Mesendoderm (in vitro differentiated cells): ENCODE measurements around the gene ARSA.

Experiments used
- DNase-seq: peaks from one replicate; pipeline ENCODE4 v3.0.0; 2013
- H2AK5ac ChIP-seq: 2 replicates; pipeline ENCODE4 v1.6.1; 2013; ENCODE audit warnings: low read length, inconsistent platforms
- H2BK120ac ChIP-seq: 2 replicates; pipeline ENCODE4 v1.6.1; 2013; ENCODE audit warnings: low read depth, mild to moderate bottlenecking, low read length, moderate library complexity, mixed read lengths
- H2BK15ac ChIP-seq: replicated peaks from 2 replicates; pipeline ENCODE4 v1.6.1; 2013; ENCODE audit warnings: low read depth, mild to moderate bottlenecking, moderate library complexity
- H2BK5ac ChIP-seq: 2 replicates; pipeline ENCODE4 v1.6.1; 2013; ENCODE audit warnings: low read length, inconsistent platforms
- H3K18ac ChIP-seq: 2 replicates; pipeline ENCODE4 v1.6.1; 2013; ENCODE audit warnings: mild to moderate bottlenecking, low read length, mixed read lengths
- H3K23ac ChIP-seq: one replicate; pipeline ENCODE4 v1.6.1; 2013; ENCODE audit warnings: low read length
- H3K27ac ChIP-seq: 2 replicates; pipeline ENCODE4 v1.5.1; 2013; ENCODE audit warnings: low read depth, mild to moderate bottlenecking, inconsistent platforms, low read length, moderate library complexity
- H3K27me3 ChIP-seq: 2 replicates; pipeline ENCODE4 v1.6.1; 2013; ENCODE audit warnings: low read length, control low read depth, mild to moderate bottlenecking, inconsistent platforms; ENCODE audit not compliant: insufficient read depth, poor library complexity
- H3K36me3 ChIP-seq: 2 replicates; pipeline ENCODE4 v1.6.1; 2013; ENCODE audit warnings: low read length, inconsistent platforms; ENCODE audit not compliant: control insufficient read depth, insufficient read depth
- H3K4ac ChIP-seq: one replicate; pipeline ENCODE4 v1.6.1; 2013; ENCODE audit warnings: low read depth, mild to moderate bottlenecking, low read length, moderate library complexity
- H3K4me1 ChIP-seq: 2 replicates; pipeline ENCODE4 v1.6.1; 2013; ENCODE audit warnings: low read depth, low read length, inconsistent platforms; ENCODE audit not compliant: control insufficient read depth
- H3K4me2 ChIP-seq: 2 replicates; pipeline ENCODE4 v1.6.1; 2013; ENCODE audit warnings: low read length
- H3K4me3 ChIP-seq: 2 replicates; pipeline ENCODE4 v1.5.1; 2013; ENCODE audit warnings: mild to moderate bottlenecking, low read length
- H3K56ac ChIP-seq: one replicate; pipeline ENCODE4 v1.6.1; 2013; ENCODE audit warnings: low read length
- H3K79me1 ChIP-seq: 2 replicates; pipeline ENCODE4 v1.6.1; 2013; ENCODE audit warnings: low read length, inconsistent platforms
- H3K79me2 ChIP-seq: 2 replicates; pipeline ENCODE4 v1.6.1; 2013; ENCODE audit warnings: mild to moderate bottlenecking, low read length; ENCODE audit not compliant: control insufficient read depth, insufficient read depth
- H3K9ac ChIP-seq: 2 replicates; pipeline ENCODE4 v1.6.1; 2013; ENCODE audit warnings: low read length, inconsistent platforms
- H4K5ac ChIP-seq: one replicate; pipeline ENCODE4 v1.6.1; 2013; ENCODE audit warnings: low read length
- H4K8ac ChIP-seq: one replicate; pipeline ENCODE4 v1.6.1; 2013; ENCODE audit warnings: low read depth, mild to moderate bottlenecking, control low read depth, low read length, moderate library complexity
- whole genome bisulfite sequencing: extraction: QIAGEN DNeasy Blood & Tissue Kit; methylation state at CpG from one replicate; pipeline ENCODE4 v1.1.7; 2013; ENCODE audit warnings: low lambda C conversion rate, missing lambda C conversion rate; ENCODE audit not compliant: insufficient coverage; ENCODE audit errors: extremely low coverage; 5-methylcytosine and 5-hydroxymethylcytosine counted together

The ARSA gene

GRCh38 chr22:50606165-50606945 is 21.6 kb downstream of the ARSA start:
- Histone ChIP-seq H3K79me2 (no peaks in the 10 kb centered on the region), H3K27ac (no peak overlapping the region), H4K5ac (no peak overlapping the region), H3K4me2 (no peak overlapping the region), H3K9ac (no peak overlapping the region), H2BK15ac (no peak overlapping the region), H3K27me3 (peaks cover 3% of the 10 kb centered on the region), H2BK5ac (no peak overlapping the region), H3K36me3 (no peaks in the 10 kb centered on the region), H3K4ac (no peak overlapping the region), H3K79me1 (no peaks in the 10 kb centered on the region), H3K18ac (no peak overlapping the region), H2AK5ac (no peak overlapping the region), H3K23ac (no peak overlapping the region), H3K4me1 (no peaks in the 10 kb centered on the region), H3K56ac (no peak overlapping the region), H2BK120ac (no peak overlapping the region), H3K4me3 (no peak overlapping the region), H4K8ac (no peak overlapping the region)
- no peak for DNase-seq
- WGBS: no CpG with 5 or more reads among the region's 19 CpGs

DNA sequence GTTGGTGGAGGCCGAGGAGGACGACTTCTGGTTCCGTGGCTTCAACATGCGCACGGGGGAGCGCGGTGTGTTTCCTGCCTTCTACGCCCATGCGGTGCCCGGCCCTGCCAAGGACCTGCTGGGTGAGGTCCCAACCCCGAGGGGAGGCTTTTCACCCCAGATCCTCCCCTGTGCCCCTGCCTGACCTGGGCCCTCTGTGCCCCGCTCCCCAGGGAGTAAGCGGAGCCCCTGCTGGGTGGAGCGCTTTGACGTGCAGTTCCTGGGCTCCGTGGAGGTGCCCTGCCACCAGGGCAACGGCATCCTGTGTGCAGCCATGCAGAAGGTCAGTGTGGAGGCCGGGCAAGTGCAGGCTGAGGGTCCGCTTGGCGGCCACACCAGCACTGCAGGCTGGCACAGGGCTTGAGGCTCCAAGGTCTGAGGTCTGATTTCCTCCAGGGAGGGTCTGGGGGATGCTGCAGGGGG is 22.3 kb downstream of the ARSA start:
- DNase-seq: no peak
- Histone ChIP-seq H3K9ac (no peak overlapping the region), H3K4ac (no peak overlapping the region), H3K79me2 (no peaks in the 10 kb centered on the region), H3K4me2 (no peak overlapping the region), H3K27me3 (peaks cover 5% of the 10 kb centered on the region), H2BK15ac (no peak overlapping the region), H3K23ac (no peak overlapping the region), H2AK5ac (no peak overlapping the region), H2BK120ac (no peak overlapping the region), H3K27ac (no peak overlapping the region), H3K79me1 (no peaks in the 10 kb centered on the region), H3K4me3 (no peak overlapping the region), H3K4me1 (no peaks in the 10 kb centered on the region), H4K5ac (no peak overlapping the region), H3K56ac (no peak overlapping the region), H3K36me3 (no peaks in the 10 kb centered on the region), H4K8ac (no peak overlapping the region), H2BK5ac (no peak overlapping the region), H3K18ac (no peak overlapping the region)
- no CpG with 5 or more reads among the region's 20 CpGs for WGBS

- Histone ChIP-seq H3K27me3 (peaks cover 5% of the 10 kb centered on the region), H3K27ac (no peak overlapping the region)
Observed at GRCh38 chr22:50605002-50605612, 22.8 kb downstream of the ARSA start.

GRCh38 chr22:50604256-50605001 is 23.5 kb downstream of the ARSA start:
- H3K4ac ChIP-seq: no peak overlapping the region
- H3K4me3 ChIP-seq: no peak overlapping the region
- no peak overlapping the region for H3K9ac ChIP-seq
- H2BK15ac ChIP-seq: no peak overlapping the region
- no peak overlapping the region for H2AK5ac ChIP-seq
- no peak overlapping the region for H4K8ac ChIP-seq
- no peak overlapping the region for H2BK5ac ChIP-seq
- H3K79me1 ChIP-seq: no peaks in the 10 kb centered on the region
- WGBS: no CpG with 5 or more reads among the region's 103 CpGs
- no peak overlapping the region for H3K23ac ChIP-seq
- no peak for DNase-seq
- no peak overlapping the region for H3K18ac ChIP-seq
- no peaks in the 10 kb centered on the region for H3K36me3 ChIP-seq
- H3K27ac ChIP-seq: no peak overlapping the region
- H3K56ac ChIP-seq: no peak overlapping the region
- H3K4me2 ChIP-seq: no peak overlapping the region
- peaks cover 5% of the 10 kb centered on the region for H3K27me3 ChIP-seq
- no peaks in the 10 kb centered on the region for H3K4me1 ChIP-seq
- H3K79me2 ChIP-seq: no peaks in the 10 kb centered on the region
- H4K5ac ChIP-seq: no peak overlapping the region
- no peak overlapping the region for H2BK120ac ChIP-seq

More at GRCh38 chr22:50605002-50605612, 22.8 kb downstream of the ARSA start:
- Histone ChIP-seq H2BK15ac (no peak overlapping the region), H3K4me1 (no peaks in the 10 kb centered on the region), H2AK5ac (no peak overlapping the region), H3K18ac (no peak overlapping the region), H4K5ac (no peak overlapping the region), H2BK120ac (no peak overlapping the region), H3K79me2 (no peaks in the 10 kb centered on the region), H3K23ac (no peak overlapping the region), H2BK5ac (no peak overlapping the region), H3K9ac (no peak overlapping the region), H3K4me2 (no peak overlapping the region), H3K36me3 (no peaks in the 10 kb centered on the region), H3K4ac (no peak overlapping the region), H3K56ac (no peak overlapping the region), H3K79me1 (no peaks in the 10 kb centered on the region), H4K8ac (no peak overlapping the region), H3K4me3 (no peak overlapping the region)
- DNase-seq: no peak
- WGBS: no CpG with 5 or more reads among the region's 23 CpGs

DNA sequence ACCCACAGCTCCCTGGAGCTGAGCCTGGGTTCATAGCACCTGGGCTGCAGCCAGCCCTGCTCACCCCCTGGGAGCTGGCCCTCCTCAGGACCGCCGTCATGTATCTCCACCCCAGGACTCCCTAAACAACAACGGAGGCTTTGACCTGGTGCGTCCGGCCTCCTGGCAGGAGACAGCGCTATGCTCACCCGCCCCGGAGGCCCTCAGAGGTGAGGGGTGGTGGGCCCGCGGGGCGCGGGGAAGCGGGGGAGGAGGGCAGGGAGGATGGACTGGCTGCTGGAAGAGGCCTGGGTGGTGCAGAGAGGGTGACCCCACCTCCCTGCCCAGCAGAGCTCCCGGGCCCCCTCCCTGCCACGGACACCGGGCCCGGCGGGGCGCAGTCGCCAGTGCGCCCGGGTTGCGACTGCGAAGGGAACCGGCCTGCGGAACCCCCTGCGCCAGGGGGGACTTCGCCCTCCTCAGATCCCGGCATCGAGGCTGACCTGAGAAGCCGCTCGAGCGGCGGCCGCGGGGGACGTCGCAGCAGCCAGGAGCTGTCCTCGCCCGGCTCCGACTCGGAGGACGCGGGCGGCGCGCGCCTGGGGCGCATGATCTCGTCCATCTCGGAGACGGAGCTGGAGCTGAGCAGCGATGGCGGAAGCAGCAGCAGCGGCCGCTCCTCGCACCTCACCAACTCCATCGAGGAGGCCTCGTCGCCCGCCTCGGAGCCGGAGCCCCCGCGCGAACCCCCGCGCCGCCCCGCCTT is 24.3 kb downstream of the ARSA start:
- Histone ChIP-seq H3K27ac (no peak overlapping the region), H2AK5ac (no peak overlapping the region), H3K4me3 (no peak overlapping the region), H2BK5ac (no peak overlapping the region), H2BK120ac (no peak overlapping the region), H3K27me3 (peaks cover 5% of the 10 kb centered on the region), H3K18ac (no peak overlapping the region), H4K5ac (no peak overlapping the region), H3K23ac (no peak overlapping the region), H3K79me2 (no peaks in the 10 kb centered on the region), H3K79me1 (no peaks in the 10 kb centered on the region), H3K9ac (no peak overlapping the region), H3K36me3 (no peaks in the 10 kb centered on the region), H3K4ac (no peak overlapping the region), H3K4me1 (no peaks in the 10 kb centered on the region), H2BK15ac (no peak overlapping the region), H3K56ac (no peak overlapping the region), H3K4me2 (no peak overlapping the region), H4K8ac (no peak overlapping the region)
- no peak for DNase-seq
- no CpG with 5 or more reads among the region's 70 CpGs for WGBS
